Esophagus mucosa (tissue), 1 donor: ENCODE data around the gene LRP5. TPM values are rescaled to one million over a fixed set of nuclear protein-coding genes. Genes with fewer than 3 reads are reported as not detected.
"Not testable (repeated sequence)": the region's sequence is repeated elsewhere in the genome, so short reads cannot be mapped to it uniquely, and the experiment has no call there.

Experiments
- ATAC-seq: fragments of 200-7000 bp; cut with Tn5 transposase; one replicate; pipeline ENCODE4 v1.9.1; 2020
- total RNA-seq: library from RNA; stranded (reverse); gene quantifications from one replicate; pipeline ENCODE4 v1.2.4, GENCODE V29; 2023
- donor health status: DM: yes; HTN: yes; CAD: no.

The LRP5 gene
- total RNA-seq, 1 donor from 2014 or later: 15.9 TPM

DNA sequence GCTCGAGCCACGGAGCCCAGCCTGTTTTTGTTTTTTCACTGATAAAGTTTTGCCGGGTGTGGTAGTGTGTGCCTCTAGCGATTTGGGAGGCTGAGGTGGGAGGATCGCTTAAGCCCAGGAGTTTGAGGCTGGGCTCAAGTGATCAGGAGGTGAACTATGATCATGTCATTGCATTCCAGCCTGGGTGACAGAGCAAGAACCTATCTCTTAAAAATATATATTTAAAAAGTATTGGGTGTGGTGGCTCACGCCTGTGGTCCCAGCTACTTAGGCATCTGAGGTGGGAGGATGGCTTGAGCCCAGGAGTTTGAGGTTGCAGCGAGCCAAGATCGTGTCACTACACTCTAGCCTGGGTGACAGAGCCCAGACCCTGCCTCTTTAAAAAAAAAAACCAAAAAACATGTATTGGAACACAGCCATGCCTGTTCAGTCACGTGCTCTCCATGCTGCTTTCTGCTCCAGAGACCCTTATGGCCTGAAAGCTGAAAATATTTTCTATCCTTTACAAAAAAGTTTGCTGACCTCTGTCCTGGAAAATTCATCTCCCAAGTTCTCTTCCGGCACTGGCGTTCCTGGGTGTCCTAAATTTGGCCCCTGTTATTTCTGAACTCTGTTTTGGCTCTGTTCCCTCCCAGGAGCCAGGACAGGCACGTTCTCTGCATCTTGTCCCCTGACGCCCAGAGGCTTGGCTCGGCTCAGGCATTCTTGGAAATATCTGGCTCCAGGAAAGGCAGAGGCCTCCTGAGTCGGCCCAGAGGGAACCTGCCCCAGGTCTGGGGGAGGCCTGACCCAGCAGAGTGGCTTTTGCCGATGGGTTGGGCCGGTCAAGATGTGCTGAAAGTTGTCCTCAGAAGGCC, 86.8 kb downstream of the LRP5 start:
- ATAC-seq: no peak

DNA sequence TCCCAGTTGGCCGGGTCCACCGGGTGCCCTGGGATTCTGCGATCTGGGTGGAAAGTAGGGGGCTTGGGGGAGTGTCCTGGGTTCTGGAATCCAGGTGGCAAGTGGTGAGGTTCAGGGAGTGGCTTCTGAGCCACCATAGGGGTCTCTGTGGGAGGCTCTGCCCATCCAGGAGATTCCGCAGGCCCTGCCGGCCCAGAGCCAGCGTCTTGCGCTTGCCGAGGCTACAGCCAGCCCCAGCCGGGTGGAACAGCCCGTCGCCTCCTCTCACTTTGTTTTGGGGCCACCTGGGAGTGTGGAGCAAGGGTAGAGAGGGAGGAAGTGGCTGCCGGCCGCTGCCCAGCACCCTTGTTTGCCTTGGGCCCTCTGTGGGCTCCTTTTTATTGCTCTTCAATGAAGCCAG, 87.5 kb downstream of the LRP5 start:
- no peak for ATAC-seq

DNA sequence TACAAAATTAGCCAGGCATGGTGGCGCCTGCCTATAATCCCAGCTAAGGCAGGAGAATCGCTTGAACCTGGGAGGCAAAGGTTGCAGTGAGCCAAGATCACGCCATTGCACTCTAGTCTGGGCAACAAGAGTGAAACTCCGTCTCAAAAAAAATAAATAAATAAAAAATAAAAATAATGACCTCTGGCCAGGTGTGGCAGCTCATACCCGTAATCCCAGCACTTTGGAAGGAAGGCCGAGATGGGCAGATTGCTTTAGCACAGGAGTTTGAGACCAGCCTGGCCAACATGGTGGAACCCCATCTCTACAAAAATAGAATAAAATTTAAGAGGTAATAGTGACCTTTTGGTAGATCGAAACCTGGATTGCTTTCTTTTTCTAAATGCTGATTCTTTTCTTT, 88.2 kb downstream of the LRP5 start:
- not testable (repeated sequence) for ATAC-seq

DNA sequence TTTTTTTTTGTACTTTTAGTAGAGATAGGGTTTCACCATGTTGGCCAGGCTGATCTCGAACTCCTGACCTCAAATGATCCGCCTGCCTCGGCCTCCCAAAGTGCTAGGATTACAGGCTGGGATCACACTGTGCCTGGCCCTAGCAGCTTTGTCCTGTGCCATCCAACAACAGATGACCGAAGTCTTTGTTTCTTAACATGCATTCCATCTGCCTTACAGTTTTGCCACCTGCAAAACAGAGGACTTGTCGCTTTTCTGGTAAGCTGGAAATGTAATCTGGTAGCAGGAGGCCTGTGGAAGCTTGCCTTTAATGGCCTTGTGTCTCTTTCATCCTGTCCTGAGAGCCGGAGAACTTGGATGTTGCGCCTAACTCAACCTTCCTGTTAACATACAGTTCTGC, 89.5 kb downstream of the LRP5 start:
- no peak for ATAC-seq

DNA sequence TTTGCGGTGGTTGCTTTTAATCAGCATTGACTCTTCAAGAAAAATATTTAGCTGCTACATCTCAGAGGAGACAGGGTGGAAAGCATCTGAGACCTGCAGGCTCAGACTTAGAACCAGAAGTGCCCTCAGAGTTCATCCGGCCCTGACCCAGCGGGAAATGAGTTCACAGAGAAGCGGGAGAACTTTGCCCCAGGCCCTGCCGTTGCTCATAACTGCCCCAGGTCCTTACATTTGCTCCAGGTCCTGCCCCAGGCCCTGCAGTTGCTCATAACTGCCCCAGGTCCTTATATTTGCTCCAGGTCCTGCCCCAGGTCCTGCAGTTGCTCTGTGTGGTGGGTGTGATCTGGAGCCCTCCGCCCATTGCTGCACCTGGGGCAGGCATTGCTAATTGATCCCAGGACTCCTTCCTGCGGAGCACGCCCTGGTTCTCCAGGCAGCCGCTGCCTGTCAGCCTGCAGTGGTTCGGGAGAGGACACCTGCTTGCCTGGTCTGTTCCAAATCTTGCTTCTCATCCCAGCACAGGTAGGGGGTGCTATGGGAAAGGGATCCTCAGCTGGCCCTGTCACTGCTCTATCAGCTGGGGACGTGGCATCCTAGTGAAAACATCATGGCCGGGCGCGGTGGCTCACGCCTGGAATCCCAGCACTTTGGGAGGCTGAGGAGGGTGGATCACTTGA, 90.1 kb downstream of the LRP5 start:
- ATAC-seq: no peak

DNA sequence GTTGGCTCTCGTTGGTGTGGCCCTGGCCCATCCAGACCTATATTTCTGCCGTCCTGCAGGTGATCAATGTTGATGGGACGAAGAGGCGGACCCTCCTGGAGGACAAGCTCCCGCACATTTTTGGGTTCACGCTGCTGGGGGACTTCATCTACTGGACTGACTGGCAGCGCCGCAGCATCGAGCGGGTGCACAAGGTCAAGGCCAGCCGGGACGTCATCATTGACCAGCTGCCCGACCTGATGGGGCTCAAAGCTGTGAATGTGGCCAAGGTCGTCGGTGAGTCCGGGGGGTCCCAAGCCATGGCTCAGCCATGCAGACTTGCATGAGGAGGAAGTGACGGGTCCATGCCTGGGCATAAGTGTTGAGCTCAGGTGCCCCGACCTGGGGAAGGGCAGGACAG, 91.0 kb downstream of the LRP5 start:
- no peak for ATAC-seq

DNA sequence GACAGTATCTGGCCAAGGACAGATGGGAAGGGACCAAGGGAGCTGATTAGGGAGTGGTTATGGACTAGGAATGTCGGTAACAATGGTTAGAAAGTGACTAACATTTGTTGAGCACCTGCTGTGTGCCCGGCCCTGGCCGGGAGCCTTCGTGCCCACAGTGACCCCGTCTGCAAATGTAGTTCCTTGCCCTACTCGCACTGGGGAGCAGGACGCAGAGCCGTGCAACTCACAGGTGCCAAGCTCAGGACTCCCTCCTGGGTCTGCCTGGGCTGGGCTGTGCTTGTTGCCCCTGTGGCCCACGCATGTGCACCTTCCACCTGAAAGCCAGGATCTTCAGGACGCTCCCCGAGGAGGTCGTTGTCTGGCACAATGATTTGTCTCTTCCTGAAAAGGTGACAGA, 91.4 kb downstream of the LRP5 start:
- peak; percentile 11 for ATAC-seq

DNA sequence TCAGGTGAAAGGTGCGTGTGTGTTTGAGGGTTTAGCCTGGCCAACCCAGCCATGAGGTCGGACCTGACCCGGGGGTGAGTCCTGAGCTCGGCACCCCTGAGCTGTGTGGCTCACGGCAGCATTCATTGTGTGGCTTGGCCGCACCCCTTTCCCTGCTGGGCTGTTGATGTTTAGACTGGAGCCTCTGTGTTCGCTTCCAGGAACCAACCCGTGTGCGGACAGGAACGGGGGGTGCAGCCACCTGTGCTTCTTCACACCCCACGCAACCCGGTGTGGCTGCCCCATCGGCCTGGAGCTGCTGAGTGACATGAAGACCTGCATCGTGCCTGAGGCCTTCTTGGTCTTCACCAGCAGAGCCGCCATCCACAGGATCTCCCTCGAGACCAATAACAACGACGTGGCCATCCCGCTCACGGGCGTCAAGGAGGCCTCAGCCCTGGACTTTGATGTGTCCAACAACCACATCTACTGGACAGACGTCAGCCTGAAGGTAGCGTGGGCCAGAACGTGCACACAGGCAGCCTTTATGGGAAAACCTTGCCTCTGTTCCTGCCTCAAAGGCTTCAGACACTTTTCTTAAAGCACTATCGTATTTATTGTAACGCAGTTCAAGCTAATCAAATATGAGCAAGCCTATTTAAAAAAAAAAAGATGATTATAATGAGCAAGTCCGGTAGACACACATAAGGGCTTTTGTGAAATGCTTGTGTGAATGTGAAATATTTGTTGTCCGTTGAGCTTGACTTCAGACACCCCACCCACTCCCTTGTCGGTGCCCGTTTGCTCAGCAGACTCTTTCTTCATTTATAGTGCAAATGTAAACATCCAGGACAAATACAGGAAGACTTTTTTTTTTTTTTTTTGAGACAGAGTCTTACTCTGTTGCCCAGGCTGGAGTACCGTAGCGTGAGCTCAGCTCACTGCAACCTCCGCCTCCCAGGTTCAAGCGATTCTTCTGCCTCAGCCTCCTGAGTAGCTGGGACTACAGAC, 94.2 kb downstream of the LRP5 start:
- no peak for ATAC-seq

DNA sequence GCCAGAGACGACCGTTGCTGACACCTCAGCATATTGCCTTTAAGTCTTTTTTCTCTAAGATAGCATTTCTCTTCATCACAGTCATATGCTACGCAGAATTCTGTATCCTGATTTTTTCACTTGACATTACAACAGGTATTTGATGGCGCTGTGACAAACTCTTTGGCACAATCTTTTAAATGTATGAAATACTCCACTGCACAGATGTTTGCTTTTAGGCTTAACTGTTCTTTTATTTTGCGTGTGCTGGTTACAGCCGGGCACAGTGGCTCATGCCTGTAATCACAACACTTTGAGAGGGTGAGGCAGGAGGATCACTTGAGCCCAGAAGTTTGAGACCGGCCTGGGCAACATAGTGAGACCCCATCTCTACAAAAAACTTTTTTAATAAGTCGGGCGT, 96.1 kb downstream of the LRP5 start:
- ATAC-seq: no peak

DNA sequence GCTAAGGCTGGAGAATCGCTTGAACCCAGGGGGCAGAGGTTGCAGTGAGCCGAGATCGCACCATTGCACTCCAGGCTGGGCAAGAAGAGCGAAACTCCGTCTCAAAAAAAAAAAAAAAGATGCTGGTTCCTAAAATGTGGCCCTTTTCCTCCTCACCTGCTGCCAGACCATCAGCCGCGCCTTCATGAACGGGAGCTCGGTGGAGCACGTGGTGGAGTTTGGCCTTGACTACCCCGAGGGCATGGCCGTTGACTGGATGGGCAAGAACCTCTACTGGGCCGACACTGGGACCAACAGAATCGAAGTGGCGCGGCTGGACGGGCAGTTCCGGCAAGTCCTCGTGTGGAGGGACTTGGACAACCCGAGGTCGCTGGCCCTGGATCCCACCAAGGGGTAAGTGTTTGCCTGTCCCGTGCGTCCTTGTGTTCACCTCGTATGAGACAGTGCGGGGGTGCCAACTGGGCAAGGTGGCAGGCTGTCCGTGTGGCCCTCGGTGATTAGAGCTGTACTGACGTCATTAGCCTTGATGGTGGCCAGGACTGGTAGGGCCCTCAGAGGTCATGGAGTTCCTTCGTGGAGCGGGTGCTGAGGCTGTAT, 97.5 kb downstream of the LRP5 start:
- no peak for ATAC-seq

DNA sequence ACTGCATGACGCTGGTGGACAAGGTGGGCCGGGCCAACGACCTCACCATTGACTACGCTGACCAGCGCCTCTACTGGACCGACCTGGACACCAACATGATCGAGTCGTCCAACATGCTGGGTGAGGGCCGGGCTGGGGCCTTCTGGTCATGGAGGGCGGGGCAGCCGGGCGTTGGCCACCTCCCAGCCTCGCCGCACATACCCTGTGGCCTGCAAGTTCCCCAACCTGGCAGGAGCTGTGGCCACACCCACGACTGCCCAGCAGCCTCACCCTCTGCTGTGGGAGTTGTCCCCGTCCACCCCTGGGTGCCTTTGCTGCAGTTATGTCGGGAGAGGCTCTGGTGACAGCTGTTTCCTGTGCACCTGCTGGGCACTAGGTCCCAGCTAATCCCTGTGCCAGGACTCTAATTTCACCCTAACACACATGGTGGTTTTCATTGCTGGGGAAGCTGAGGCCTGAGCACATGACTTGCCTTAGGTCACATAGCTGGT, 99.2 kb downstream of the LRP5 start:
- peak; percentile 78 for ATAC-seq

DNA sequence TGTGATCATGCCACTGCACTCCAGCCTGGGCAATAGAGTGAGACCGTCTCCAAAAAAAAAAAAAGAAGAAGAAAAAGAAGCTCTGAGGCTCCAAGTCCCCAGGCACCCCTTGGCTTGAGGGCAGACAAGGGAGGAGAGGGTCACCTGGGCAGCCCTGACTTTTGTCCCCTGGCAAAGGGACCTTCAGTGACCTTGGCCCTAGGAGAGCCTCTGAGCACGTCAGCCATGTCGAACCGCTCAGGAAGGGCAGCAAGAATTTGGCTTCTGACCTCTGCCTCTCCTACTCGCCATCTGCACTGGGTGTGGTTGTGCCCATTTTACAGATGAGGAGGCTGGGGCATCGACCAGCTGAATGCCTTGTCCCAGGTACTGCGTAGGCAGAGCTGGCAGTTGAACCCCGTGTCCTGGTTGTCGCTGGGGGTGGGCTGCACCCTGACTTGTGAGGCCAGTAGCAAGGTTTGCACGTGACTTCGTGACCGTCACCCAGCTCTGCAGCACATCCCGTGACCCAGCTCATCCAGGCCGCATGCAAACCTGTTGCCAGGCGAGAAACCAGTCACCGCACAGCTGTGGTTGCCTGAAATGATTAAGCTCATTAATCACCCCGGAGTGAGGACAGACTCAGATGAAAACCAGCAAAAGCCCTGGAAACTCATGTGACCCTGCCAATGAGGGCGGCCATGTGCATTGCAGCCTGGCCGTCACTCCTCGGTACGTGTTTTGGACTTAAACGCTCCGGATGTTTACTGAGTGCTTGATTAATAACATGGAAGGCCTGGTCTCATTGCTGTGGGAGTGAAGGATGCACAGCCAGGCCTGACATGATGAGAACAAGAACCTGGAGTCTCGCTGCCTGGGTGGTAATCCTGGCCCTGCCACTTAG, 100.4 kb downstream of the LRP5 start:
- no peak for ATAC-seq

DNA sequence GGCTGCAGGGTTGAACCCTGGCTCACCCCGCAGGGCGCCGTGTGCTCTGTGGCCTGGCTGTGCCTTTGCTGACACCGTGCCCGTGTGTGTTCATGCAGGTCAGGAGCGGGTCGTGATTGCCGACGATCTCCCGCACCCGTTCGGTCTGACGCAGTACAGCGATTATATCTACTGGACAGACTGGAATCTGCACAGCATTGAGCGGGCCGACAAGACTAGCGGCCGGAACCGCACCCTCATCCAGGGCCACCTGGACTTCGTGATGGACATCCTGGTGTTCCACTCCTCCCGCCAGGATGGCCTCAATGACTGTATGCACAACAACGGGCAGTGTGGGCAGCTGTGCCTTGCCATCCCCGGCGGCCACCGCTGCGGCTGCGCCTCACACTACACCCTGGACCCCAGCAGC, 101.2 kb downstream of the LRP5 start:
- no peak for ATAC-seq

DNA sequence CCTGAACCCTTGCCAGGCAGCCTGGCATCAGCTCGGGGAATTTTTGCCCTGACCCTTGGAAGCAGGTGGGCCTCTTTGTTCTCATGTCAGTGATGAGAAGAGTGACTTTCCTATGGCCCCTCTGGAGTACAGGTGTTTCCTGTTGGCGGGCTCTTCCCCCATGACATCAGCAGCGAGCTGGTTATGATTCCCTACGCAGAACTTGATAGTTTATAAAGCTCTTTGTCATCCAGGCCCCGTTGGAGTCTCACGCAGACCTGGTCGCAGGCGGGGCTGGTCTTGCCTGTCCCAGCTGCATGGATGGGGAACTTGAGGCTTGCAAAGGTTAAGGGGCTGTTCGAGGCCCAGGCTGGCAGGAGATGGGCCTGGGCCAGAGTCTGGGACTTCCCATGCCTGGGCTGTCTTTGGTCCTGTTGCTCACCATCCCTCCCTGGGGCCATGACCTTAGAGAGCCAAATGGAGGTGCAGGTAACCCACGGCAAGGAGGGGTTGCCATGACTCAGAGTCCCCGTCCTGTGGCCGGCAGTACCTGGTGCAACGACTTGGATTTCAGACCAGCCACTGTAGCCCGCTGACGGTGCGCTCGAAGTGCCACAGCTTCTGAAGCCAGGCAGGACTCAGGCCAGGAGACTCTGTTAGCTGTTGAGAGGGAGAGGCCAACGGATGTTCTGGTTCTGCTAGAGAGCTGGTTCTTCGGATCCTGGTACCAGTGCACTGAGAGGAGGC, 102.3 kb downstream of the LRP5 start:
- ATAC-seq: no peak

DNA sequence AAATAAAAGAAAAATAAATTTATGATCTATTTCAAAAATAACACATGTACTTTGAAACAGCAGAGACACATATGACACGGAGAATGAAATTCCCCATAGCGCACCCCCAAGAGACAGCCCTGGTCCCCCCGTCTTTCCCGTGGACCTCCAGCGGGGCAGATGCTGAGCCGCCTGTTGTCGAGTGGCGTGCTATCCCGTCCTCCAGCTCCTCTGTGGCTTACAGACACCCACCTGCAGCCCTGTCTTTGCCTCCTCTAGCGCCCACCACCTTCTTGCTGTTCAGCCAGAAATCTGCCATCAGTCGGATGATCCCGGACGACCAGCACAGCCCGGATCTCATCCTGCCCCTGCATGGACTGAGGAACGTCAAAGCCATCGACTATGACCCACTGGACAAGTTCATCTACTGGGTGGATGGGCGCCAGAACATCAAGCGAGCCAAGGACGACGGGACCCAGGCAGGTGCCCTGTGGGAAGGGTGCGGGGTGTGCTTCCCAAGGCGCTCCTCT, 103.7 kb downstream of the LRP5 start:
- ATAC-seq: no peak

DNA sequence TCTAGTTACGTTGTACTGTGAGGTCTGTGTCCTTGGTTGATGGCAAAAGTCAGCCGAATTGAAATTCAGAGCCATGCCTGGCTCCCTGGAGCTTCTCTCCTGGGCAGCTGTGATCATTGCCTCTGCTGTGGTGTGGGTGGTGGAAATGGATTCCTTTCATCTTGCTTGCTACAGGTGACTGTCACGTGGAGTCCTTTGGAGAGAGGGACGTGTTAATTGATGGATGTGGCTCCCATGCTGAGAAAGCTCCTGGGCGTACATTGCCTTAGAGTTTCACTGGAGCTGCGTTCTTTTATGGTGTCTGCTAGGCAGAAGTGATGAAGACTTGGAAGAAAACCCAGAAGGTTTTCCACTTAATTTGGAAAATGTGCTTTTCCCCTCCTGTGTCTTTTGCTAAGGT, 106.3 kb downstream of the LRP5 start:
- ATAC-seq: no peak

DNA sequence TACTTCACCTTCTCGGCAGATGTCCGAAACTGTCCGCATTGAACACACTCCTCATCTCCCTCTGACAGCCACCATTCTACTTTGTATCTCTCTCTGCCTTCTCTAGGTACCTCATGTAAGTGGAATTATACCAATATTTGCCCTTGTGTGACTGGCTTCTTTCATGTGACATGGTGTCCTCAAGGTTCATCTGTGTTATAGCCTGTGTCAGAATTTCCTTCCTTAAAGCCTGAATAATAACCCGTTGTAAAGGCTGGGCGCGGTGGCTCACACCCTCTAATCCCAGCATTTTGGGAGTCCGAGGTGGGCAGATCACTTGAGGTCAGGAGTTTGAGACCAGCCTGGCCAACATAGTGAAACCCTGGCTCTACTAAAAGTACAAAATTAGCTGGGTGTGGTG, 107.8 kb downstream of the LRP5 start:
- ATAC-seq: no peak

DNA sequence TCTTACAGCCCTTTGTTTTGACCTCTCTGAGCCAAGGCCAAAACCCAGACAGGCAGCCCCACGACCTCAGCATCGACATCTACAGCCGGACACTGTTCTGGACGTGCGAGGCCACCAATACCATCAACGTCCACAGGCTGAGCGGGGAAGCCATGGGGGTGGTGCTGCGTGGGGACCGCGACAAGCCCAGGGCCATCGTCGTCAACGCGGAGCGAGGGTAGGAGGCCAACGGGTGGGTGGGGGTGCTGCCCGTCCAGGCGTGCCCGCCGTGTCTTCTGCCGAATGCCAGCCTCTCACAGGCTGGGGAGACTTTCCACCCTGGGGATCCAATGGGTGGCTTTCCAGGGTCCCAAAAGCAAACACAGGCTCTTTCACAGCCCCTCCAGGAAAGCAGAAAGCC, 111.1 kb downstream of the LRP5 start:
- no peak for ATAC-seq

DNA sequence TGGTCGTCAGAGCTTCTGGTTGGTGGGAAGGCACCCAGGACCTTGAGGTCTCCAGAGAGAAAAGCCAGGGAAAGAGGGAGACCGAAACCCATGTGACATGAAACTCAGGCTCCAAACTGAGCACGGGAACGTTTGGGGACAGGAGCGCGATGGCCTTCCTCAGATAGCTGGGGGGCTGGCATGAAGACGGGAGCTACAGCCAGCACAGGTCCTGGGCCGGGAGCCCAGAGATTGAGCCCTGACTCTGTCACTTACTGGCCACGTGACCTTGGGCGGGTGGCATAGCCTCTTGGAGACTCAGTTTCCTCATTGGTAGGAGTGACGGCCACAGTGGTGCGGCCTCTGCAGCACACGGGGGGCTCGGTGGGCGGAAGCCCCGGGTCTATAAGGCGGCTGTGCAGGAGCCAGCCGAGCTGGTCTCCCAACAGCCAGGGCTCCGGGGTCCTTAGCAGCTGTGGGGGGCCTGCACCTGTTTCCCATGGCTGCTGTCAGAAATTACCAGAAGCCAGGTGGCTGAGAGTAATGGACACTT, 111.8 kb downstream of the LRP5 start:
- ATAC-seq: no peak
